GM21717 (cell line): ENCODE measurements around the gene NFIX.

Source experiments
- ATAC-seq: cut with Tn5 transposase; IDR thresholded peaks from one replicate; pipeline ENCODE4 v1.9.1; 2021; ENCODE audit warnings: mild to moderate bottlenecking, moderate library complexity; ENCODE audit not compliant: unreplicated experiment

Gene NFIX

GRCh38 chr19:13033819-13034611 is 38.7 kb downstream of the NFIX start:
- no peak for ATAC-seq

- no peak for ATAC-seq
These were observed 39.4 kb downstream of the NFIX start for GRCh38 chr19:13034636-13035035.

GRCh38 chr19:13035820-13036365 is 40.6 kb downstream of the NFIX start:
- ATAC-seq: no peak

- ATAC-seq: no peak
These were observed 41.2 kb downstream of the NFIX start for GRCh38 chr19:13036366-13036976.

GRCh38 chr19:13037161-13037560 is 41.9 kb downstream of the NFIX start:
- ATAC-seq: no peak

- no peak for ATAC-seq
These were observed 42.5 kb downstream of the NFIX start for GRCh38 chr19:13037731-13038130.

- no peak for ATAC-seq
These were observed 43.3 kb downstream of the NFIX start for GRCh38 chr19:13038306-13039210.

- ATAC-seq: no peak
These were observed 44.0 kb downstream of the NFIX start for GRCh38 chr19:13039211-13039789.

- ATAC-seq: no peak
These were observed 45.1 kb downstream of the NFIX start for GRCh38 chr19:13040232-13040947.

GRCh38 chr19:13040948-13041292 is 45.6 kb downstream of the NFIX start:
- no peak for ATAC-seq

- ATAC-seq: no peak
These were observed 47.3 kb downstream of the NFIX start for GRCh38 chr19:13042443-13043130.

GRCh38 chr19:13043285-13043684 is 48.0 kb downstream of the NFIX start:
- ATAC-seq: no peak

- ATAC-seq: no peak
These were observed 49.1 kb downstream of the NFIX start for GRCh38 chr19:13044231-13044836.

- ATAC-seq: no peak
These were observed 50.5 kb downstream of the NFIX start for GRCh38 chr19:13045812-13046211.

- ATAC-seq: no peak
These were observed 52.1 kb downstream of the NFIX start for GRCh38 chr19:13047374-13047773.

GRCh38 chr19:13050274-13050673 is 55.0 kb downstream of the NFIX start:
- no peak for ATAC-seq

- no peak for ATAC-seq
These were observed 56.4 kb downstream of the NFIX start for GRCh38 chr19:13051557-13052165.

- ATAC-seq: no peak
These were observed 57.3 kb downstream of the NFIX start for GRCh38 chr19:13052447-13053175.
